GM21526 (cell line): ENCODE data around the gene ZDHHC5.

Source experiments
- ATAC-seq: cut with Tn5 transposase; IDR thresholded peaks from one replicate; pipeline ENCODE4 v1.9.1; 2021; ENCODE audit warnings: moderate library complexity; ENCODE audit not compliant: unreplicated experiment, low FRiP score

The ZDHHC5 gene

GRCh38 chr11:57727185-57727584 is 59.3 kb downstream of the ZDHHC5 start:
- no peak for ATAC-seq

GRCh38 chr11:57728829-57729228 is 60.9 kb downstream of the ZDHHC5 start:
- ATAC-seq: no peak

DNA sequence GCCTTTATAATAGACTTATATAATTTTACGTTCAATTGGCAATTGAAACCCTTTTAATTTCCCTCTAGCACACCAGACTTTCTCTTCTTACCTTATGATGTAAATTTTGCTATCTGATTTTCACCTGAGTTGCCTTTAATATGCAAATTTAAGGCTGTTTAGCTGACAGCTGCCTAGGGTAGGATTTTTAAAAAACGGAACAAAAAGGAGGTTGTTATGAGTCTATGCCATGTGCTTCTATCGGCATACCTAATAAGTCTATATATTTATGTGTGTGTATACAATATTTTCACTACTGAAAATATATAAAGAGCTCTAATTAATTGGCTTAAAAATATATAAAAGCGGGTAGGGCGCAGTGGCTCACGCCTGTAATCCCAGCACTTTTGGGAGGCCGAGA is 61.6 kb downstream of the ZDHHC5 start:
- ATAC-seq: no peak

DNA sequence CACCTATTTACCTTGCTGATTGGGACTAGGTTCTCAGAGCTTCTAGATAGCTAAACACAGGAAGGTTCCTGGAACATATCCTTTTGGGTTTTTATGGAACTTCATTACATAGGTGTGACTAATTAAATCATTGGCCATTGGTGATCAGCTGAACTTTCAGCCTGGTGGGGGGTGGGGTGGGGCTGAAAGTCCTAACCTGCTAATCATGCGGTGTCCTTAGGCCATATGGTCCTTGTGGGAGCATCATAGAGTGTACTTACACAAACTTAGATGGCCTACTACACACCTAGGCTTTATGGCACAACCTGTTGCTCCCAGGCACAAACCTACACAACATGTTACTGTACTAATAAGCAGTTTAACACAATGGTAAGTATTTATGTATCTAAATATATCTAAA is 64.7 kb downstream of the ZDHHC5 start:
- ATAC-seq: no peak

- ATAC-seq: no peak
These were observed 67.8 kb downstream of the ZDHHC5 start for GRCh38 chr11:57735619-57736298.

GRCh38 chr11:57741132-57742086 is 73.5 kb downstream of the ZDHHC5 start, which contains the start of gene SELENOH:
Gene SELENOH (plus strand): TSS chr11:57741491. CDS start chr11:57741596, 105 bp downstream.
- peak; percentile 86 for ATAC-seq

DNA sequence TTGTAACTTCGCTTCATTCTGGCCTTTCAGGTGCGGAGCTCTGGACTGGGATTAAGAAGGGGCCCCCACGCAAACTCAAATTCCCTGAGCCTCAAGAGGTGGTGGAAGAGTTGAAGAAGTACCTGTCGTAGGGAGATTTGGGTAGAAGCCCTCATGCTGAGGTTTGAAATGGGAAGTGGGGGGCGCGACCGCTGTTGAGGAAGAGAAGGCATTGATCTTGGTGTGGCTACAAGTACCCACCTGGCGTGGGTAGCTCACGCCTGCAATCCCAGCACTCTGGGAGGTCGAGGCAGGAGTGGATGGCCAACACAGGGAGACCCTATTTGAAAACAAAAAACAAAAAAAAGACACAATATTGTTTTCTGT is 74.2 kb downstream of the ZDHHC5 start:
- no peak for ATAC-seq

GRCh38 chr11:57744357-57744756 is 76.4 kb downstream of the ZDHHC5 start:
- no peak for ATAC-seq

DNA sequence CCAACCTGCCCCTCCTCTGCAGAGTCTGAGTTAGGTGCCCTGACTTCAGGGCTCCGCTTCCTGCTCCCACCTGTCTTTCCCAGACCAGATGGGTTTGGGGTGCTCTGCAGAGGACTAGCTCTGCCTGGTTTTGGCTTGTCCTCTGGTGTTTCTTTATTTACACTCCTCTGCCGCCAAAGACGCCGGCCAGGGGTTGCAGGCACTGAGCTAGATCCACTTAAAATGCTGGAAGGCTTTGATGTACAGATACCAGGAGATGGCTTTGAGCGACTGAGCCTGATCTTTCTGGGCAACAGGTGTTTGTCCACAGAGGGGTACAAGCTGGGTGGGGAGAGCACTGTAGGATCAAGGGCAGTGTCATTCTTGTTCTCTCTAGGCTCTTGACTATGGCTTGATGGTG is 77.3 kb downstream of the ZDHHC5 start:
- no peak for ATAC-seq

GRCh38 chr11:57746920-57747319 is 79.0 kb downstream of the ZDHHC5 start:
- ATAC-seq: no peak
